ENCODE results near the gene POU2F1. TPM values are rescaled to one million over a fixed set of nuclear protein-coding genes. Genes with fewer than 3 reads are reported as not detected.
"Not testable (repeated sequence)": the region's sequence is repeated elsewhere in the genome, so short reads cannot be mapped to it uniquely, and the experiment has no call there.

Gene POU2F1
- total and polyA plus RNA-seq, 5 donors from 2014 or later = 5.2 to 35.3 (median 10.0) TPM

DNA sequence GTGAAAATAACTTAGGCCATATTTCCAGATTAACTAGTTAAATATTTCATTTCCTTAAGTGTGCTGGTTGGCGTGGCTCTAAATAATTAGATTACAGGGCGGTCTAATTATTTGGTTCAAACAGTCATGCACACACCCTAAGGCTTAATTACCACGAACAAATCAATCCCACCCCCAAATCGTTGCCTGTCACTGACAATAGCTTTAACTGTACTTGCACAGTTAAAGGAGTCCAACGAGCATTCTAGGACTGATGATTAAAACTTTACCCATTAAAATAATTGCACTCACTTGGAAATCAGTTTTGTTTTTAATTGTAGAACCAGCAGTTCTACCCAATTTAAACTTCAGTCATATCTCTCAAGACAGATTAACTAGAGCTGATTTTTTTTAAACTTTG lies 1.5 kb upstream of the POU2F1 start:
- peaks cover 0 to 7% (median 1%) of the 10 kb centered on the region in 7 donors for H3K9me3 Mint-ChIP-seq
- H3K36me3 ChIP-seq (ENCODE audit: control insufficient read depth, insufficient read depth, low read length) = no peaks in the 10 kb centered on the region
- peaks cover 19% of the 10 kb centered on the region for H3K27me3 Mint-ChIP-seq
- ATAC-seq (ENCODE audit: low read depth in 2 of 2) (no peak), DNase-seq (no peak)
- peak overlapping the region in 1 of 3 donors; percentile 98 for H3K27ac Mint-ChIP-seq
- H3K4me3 ChIP-seq (ENCODE audit: low read depth, low read length) = peak overlapping the region; percentile 93
- H3K4me1 ChIP-seq (ENCODE audit: control insufficient read depth, insufficient read depth, low read length, poor library complexity, severe bottlenecking) = peaks cover 17% of the 10 kb centered on the region
- H3K4me1 Mint-ChIP-seq = peaks cover 9 to 35% (median 25%) of the 10 kb centered on the region in 4 donors
- H3K9me3 ChIP-seq (ENCODE audit: control insufficient read depth in 2 of 2, low read length in 2 of 2) = no peaks in the 10 kb centered on the region
- H3K4me3 Mint-ChIP-seq = peak overlapping the region; percentile 90 to 99 (median 94)
- H3K27ac ChIP-seq (ENCODE audit: insufficient read depth, low read length, poor library complexity, severe bottlenecking) = peak overlapping the region; percentile 97
- no peaks in the 10 kb centered on the region for H3K27me3 ChIP-seq (ENCODE audit: control insufficient read depth, insufficient read depth, low read length)
- H3K36me3 Mint-ChIP-seq = no peaks in the 10 kb centered on the region

DNA sequence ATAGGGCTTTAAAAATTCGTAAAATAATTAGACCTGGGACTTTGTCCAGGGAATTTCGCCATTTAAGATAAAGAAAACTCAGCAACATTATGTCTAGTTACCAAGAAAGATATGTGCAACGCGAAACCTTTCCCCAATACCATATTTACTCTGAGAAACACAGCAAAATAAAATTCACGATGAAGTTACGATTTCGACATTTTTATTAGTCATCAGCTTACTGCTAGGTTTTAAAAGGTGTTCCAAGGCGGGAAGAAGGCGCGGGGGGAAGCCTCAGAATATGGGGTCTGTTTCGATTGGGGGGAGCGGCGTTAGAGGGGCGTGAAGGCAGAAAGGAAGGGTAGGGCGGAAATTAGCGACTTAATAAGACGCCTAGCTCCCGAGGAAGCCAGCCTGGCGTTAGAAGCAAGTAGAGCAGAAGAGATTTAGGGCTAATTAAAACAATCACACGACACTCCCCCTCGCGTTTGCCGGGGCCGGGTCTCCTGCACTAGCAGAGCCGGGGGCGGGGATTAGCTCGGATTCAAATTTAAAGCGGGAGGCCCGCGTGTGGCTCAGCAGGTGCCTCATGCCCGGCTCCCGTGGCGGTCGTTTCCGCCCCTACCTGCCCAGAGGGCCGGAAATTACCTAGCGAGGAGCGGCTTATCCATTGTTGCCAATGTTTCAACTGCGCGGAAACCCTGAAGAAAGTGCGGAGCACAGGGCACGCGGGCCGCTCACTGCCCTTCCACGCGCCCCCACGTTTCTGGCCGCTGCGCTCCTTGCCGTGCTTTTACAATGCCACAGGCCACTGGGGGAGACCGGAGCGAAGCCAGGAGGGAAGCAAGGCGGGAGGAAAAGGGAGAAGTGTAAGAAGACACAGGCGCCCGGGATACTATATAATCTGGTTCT lies 795 bp upstream of the POU2F1 start:
- Histone ChIP-seq H3K36me3 (ENCODE audit: control insufficient read depth, insufficient read depth, low read length) (no peaks in the 10 kb centered on the region), H3K4me1 (ENCODE audit: control insufficient read depth, insufficient read depth, low read length, poor library complexity, severe bottlenecking) (peaks cover 17% of the 10 kb centered on the region), H3K4me3 (ENCODE audit: low read depth, low read length) (peak overlapping the region; percentile 93), H3K9me3 (ENCODE audit: control insufficient read depth in 2 of 2, low read length in 2 of 2) (no peaks in the 10 kb centered on the region), H3K27me3 (ENCODE audit: control insufficient read depth, insufficient read depth, low read length) (no peaks in the 10 kb centered on the region), H3K27ac (ENCODE audit: insufficient read depth, low read length, poor library complexity, severe bottlenecking) (peak overlapping the region; percentile 97)
- Mint-ChIP-seq H3K9me3 (peaks cover 0 to 7% (median 1%) of the 10 kb centered on the region in 7 donors), H3K4me1 (peaks cover 10 to 36% (median 25%) of the 10 kb centered on the region in 4 donors), H3K36me3 (no peaks in the 10 kb centered on the region), H3K27ac (peak overlapping the region; percentile 97 to 99 (median 98)), H3K27me3 (peaks cover 19% of the 10 kb centered on the region), H3K4me3 (peak overlapping the region; percentile 90 to 99 (median 94))
- DNase-seq (peak; percentile 89 to 95 (median 93)), ATAC-seq (ENCODE audit: low read depth in 2 of 2) (peak; percentile 54 to 61)

- Mint-ChIP-seq H3K36me3 (no peaks in the 10 kb centered on the region), H3K4me1 (peaks cover 10 to 48% (median 31%) of the 10 kb centered on the region in 4 donors), H3K4me3 (peak overlapping the region; percentile 90 to 99 (median 94)), H3K27me3 (peaks cover 19% of the 10 kb centered on the region), H3K9me3 (peaks cover 0 to 7% (median 1%) of the 10 kb centered on the region in 7 donors), H3K27ac (peak overlapping the region; percentile 90 to 98 (median 95))
- H3K36me3 ChIP-seq (ENCODE audit: control insufficient read depth, insufficient read depth, low read length) = no peaks in the 10 kb centered on the region
- H3K4me1 ChIP-seq (ENCODE audit: control insufficient read depth, insufficient read depth, low read length, poor library complexity, severe bottlenecking) = peaks cover 17% of the 10 kb centered on the region
- DNase-seq (peak in 1 of 3 donors; percentile 14), ATAC-seq (ENCODE audit: low read depth in 2 of 2) (no peak)
- no peaks in the 10 kb centered on the region for H3K9me3 ChIP-seq (ENCODE audit: control insufficient read depth in 2 of 2, low read length in 2 of 2)
- H3K4me3 ChIP-seq (ENCODE audit: low read depth, low read length) = no peak overlapping the region
- no peaks in the 10 kb centered on the region for H3K27me3 ChIP-seq (ENCODE audit: control insufficient read depth, insufficient read depth, low read length)
- H3K27ac ChIP-seq (ENCODE audit: insufficient read depth, low read length, poor library complexity, severe bottlenecking) = peak overlapping the region; percentile 97
Measured at GRCh38 chr1:167221126-167221737, 546 bp downstream of the POU2F1 start.

- DNase-seq = peak; percentile 64 to 77 (median 74)
Measured at GRCh38 chr1:167221738-167222610, 1.3 kb downstream of the POU2F1 start.

DNA sequence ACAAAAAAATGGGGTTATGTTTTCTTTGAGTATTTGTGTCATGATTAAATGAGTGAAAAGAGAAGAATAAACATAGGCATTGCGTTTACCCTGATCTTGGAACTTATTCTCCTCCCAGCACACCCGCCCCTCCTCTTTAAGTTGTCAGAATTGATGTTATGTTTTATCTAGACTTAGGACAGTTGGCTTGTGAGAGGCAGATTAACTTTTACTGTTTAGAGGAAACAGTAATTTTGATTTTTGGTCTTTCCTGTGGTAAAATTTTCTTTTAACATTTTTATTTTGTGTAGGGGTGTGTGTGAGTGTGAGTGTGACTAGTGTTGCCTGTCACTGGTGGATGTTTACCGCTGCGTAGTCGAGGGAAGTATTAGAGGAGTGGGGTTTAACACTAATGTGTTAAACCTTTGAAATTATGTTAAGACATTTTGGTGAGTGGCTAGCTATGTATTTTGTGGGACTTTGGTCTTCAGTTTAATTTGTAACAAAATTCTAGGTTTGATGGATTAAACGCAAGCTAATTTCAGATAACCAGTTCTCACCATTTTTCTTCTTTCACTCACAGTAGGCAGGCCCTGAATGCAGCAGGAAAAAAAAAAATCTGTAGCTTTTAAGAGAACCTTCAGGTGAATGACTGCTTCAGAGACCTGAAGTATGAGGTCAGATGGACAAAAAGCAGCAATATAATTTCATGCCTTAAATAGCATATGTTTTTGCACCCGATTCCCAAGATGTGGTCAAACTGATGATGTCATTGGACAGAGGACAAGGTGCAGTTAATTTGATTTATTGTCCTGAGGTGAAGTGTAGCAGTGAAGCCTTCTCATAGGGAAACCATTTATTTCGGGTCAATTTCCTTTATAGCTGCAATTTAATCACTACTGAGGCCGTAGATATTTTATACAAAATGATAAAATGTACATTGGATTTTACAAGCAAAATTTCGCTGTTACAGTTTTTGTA lies 2.7 kb downstream of the POU2F1 start:
- no peaks in the 10 kb centered on the region for H3K9me3 ChIP-seq (ENCODE audit: control insufficient read depth in 2 of 2, low read length in 2 of 2)
- Mint-ChIP-seq H3K27me3 (peaks cover 13% of the 10 kb centered on the region), H3K36me3 (no peaks in the 10 kb centered on the region), H3K4me1 (peaks cover 17 to 61% (median 35%) of the 10 kb centered on the region in 4 donors), H3K4me3 (peak overlapping the region; percentile 89 to 99 (median 97)), H3K27ac (peak overlapping the region; percentile 95 to 100 (median 99)), H3K9me3 (no peaks in the 10 kb centered on the region)
- peak overlapping the region; percentile 97 for H3K27ac ChIP-seq (ENCODE audit: insufficient read depth, low read length, poor library complexity, severe bottlenecking)
- ATAC-seq (ENCODE audit: low read depth in 2 of 2) = no peak
- no peak for DNase-seq
- no peaks in the 10 kb centered on the region for H3K27me3 ChIP-seq (ENCODE audit: control insufficient read depth, insufficient read depth, low read length)
- H3K4me3 ChIP-seq (ENCODE audit: low read depth, low read length) = peak overlapping the region; percentile 80
- no peaks in the 10 kb centered on the region for H3K36me3 ChIP-seq (ENCODE audit: control insufficient read depth, insufficient read depth, low read length)
- H3K4me1 ChIP-seq (ENCODE audit: control insufficient read depth, insufficient read depth, low read length, poor library complexity, severe bottlenecking) = peaks cover 17% of the 10 kb centered on the region

More at GRCh38 chr1:167221738-167222610, 1.3 kb downstream of the POU2F1 start:
- Histone ChIP-seq H3K27me3 (ENCODE audit: control insufficient read depth, insufficient read depth, low read length) (no peaks in the 10 kb centered on the region), H3K36me3 (ENCODE audit: control insufficient read depth, insufficient read depth, low read length) (no peaks in the 10 kb centered on the region), H3K27ac (ENCODE audit: insufficient read depth, low read length, poor library complexity, severe bottlenecking) (peak overlapping the region; percentile 97), H3K4me3 (ENCODE audit: low read depth, low read length) (peak overlapping the region; percentile 80), H3K4me1 (ENCODE audit: control insufficient read depth, insufficient read depth, low read length, poor library complexity, severe bottlenecking) (peaks cover 17% of the 10 kb centered on the region), H3K9me3 (ENCODE audit: control insufficient read depth in 2 of 2, low read length in 2 of 2) (no peaks in the 10 kb centered on the region)
- Mint-ChIP-seq H3K9me3 (peaks cover 0 to 1% (median 0%) of the 10 kb centered on the region in 7 donors), H3K27me3 (peaks cover 14% of the 10 kb centered on the region), H3K36me3 (no peaks in the 10 kb centered on the region), H3K27ac (peak overlapping the region; percentile 95 to 100 (median 99)), H3K4me1 (peaks cover 10 to 54% (median 32%) of the 10 kb centered on the region in 4 donors), H3K4me3 (peak overlapping the region; percentile 89 to 99 (median 97))
- ATAC-seq (ENCODE audit: low read depth in 2 of 2) = peak; percentile 19 to 31

DNA sequence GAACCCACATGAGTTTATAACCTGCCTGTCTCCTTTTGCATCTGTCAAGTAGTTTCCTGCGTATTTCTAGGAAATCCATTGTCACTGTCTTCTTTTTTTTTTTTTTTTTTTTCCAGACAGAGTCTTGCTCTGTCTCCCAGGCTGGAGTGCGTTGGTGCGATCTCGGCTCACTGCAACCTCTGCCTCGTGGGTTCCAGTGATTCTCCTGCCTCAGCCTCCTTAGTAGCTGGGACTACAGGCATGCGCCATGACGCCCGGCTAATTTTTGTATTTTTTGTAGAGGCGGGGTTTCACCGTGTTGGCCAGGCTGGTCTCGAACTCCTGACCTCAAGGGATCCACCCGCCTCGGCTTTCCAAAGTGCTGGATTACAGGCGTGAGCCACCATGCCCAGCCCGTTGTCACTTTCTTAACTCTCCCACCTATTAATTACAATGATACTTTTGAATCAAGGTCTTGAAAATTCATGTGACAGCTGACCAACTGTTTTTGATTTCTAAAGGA lies 4.1 kb downstream of the POU2F1 start:
- H3K9me3 ChIP-seq (ENCODE audit: control insufficient read depth in 2 of 2, low read length in 2 of 2); H3K9me3 Mint-ChIP-seq; DNase-seq; H3K36me3 ChIP-seq (ENCODE audit: control insufficient read depth, insufficient read depth, low read length); H3K4me3 ChIP-seq (ENCODE audit: low read depth, low read length); H3K27me3 ChIP-seq (ENCODE audit: control insufficient read depth, insufficient read depth, low read length); H3K36me3 Mint-ChIP-seq; H3K27ac ChIP-seq (ENCODE audit: insufficient read depth, low read length, poor library complexity, severe bottlenecking); H3K27ac Mint-ChIP-seq; ATAC-seq (ENCODE audit: low read depth in 2 of 2): not testable (repeated sequence)
- H3K4me3 Mint-ChIP-seq = peak overlapping the region in 2 of 4 donors; percentile 24 to 40
- H3K4me1 Mint-ChIP-seq = peaks cover 17 to 64% (median 37%) of the 10 kb centered on the region in 4 donors
- peaks cover 14% of the 10 kb centered on the region for H3K4me1 ChIP-seq (ENCODE audit: control insufficient read depth, insufficient read depth, low read length, poor library complexity, severe bottlenecking)
- peaks cover 11% of the 10 kb centered on the region for H3K27me3 Mint-ChIP-seq

All from CD4-positive, CD25-positive, alpha-beta regulatory T cell (primary cell).